Esophagus squamous epithelium (tissue), 5 donors: Measurements from ENCODE around the gene ASMTL. TPM values are rescaled to one million over a fixed set of nuclear protein-coding genes. Genes with fewer than 3 reads are reported as not detected.

Experiments used
- DNase-seq: peaks from one replicate; lab custom pipeline; 2025; lab: John Stamatoyannopoulos, UW
- H3K27ac ChIP-seq, 4 donors: fragments of 200-600 bp; sonication (generic); one replicate each; pipeline ENCODE4 v1.5.1; 2016 to 2019; ENCODE audit warnings: mild to moderate bottlenecking in 1 of 4
- H3K27me3 ChIP-seq, 4 donors: fragments of 200-600 bp; sonication (generic); 1 replicate in 3 of 4; 2 replicates in 1 of 4; pipeline versions ENCODE4 v1.5.1 to v1.6.0; 2017 to 2021; ENCODE audit warnings: antibody characterized with exemption in 1 of 4
- H3K36me3 ChIP-seq, 3 donors: fragments of 200-600 bp; sonication (generic); one replicate each; pipeline ENCODE4 v1.5.1; 2016 to 2019
- H3K4me1 ChIP-seq, 3 donors: fragments of 200-600 bp; sonication (generic); one replicate each; pipeline ENCODE4 v1.5.1; 2017 to 2019
- H3K4me3 ChIP-seq, 4 donors: fragments of 200-600 bp; sonication (generic); 1 replicate in 3 of 4; 2 replicates in 1 of 4; pipeline ENCODE4 v1.5.1; 2016 to 2019; ENCODE audit warnings: mild to moderate bottlenecking in 2 of 4, moderate library complexity in 1 of 4
- H3K9me3 ChIP-seq, 3 donors: fragments of 200-600 bp; sonication (generic); one replicate each; pipeline ENCODE4 v1.5.1; 2016 to 2019
- POLR2A ChIP-seq, 4 donors: fragments of 450-650 bp; IDR thresholded peaks; one replicate each; pipeline ENCODE4 v1.6.1; 2017; ENCODE audit warnings: antibody characterized with exemption in 4 of 4, mild to moderate bottlenecking in 4 of 4, moderate library complexity in 3 of 4
- WGBS, 2 donors: methylation state at CpG; one replicate each; pipeline ENCODE4 v1.1.5; 2018; 5-methylcytosine and 5-hydroxymethylcytosine counted together
- intact Hi-C: fragments of 100-400 bp; cut with DNase I; formaldehyde crosslinking; loops from one replicate; pipeline ENCODE4 v1.15.0; 2022
- total RNA-seq, 4 donors: library from RNA; depleted of rRNA; stranded (reverse); fragments of >200 nt; gene quantifications; one replicate each; pipeline ENCODE4 v1.1.0, GENCODE V29; 2016
- TF ChIP-seq, protein P1 (sequence below), 6 experiments: fragments of 450-650 bp in 4 of 6; fragments of 200-600 bp in 2 of 6; sonication (generic) in 2 of 6; IDR thresholded peaks; one replicate each; pipeline ENCODE4 v1.5.1; 2016 to 2019; ENCODE audit warnings: antibody characterized with exemption in 6 of 6, mild to moderate bottlenecking in 4 of 6, moderate library complexity in 4 of 6
- donor health status: DM: yes; HTN: yes; CAD: no.

The ASMTL gene
- total RNA-seq, 4 donors from 2014 or later: 4.4 to 21.4 (median 11.1) TPM

DNA sequence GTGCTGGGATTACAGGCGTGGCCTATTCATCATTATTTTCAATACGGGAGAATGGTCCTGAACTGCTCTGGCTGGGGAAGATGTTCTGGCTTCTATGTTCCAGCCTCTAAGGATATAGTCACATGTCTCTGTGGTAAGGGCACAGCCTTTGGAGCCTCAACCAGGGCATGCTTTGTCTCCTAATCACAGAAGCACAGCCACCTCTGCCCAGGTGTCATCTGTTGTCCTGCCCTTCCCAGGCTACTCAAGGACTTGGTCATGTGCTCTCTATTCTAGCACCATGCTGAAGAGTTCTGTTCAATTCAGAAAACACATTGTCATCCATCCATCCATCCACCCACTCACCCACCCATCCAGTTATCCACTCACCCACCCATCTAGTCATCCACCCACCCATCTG, 29.5 kb downstream of the ASMTL start:
- TF ChIP-seq, protein P1, sequence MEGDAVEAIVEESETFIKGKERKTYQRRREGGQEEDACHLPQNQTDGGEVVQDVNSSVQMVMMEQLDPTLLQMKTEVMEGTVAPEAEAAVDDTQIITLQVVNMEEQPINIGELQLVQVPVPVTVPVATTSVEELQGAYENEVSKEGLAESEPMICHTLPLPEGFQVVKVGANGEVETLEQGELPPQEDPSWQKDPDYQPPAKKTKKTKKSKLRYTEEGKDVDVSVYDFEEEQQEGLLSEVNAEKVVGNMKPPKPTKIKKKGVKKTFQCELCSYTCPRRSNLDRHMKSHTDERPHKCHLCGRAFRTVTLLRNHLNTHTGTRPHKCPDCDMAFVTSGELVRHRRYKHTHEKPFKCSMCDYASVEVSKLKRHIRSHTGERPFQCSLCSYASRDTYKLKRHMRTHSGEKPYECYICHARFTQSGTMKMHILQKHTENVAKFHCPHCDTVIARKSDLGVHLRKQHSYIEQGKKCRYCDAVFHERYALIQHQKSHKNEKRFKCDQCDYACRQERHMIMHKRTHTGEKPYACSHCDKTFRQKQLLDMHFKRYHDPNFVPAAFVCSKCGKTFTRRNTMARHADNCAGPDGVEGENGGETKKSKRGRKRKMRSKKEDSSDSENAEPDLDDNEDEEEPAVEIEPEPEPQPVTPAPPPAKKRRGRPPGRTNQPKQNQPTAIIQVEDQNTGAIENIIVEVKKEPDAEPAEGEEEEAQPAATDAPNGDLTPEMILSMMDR (IDR thresholded peaks at IDR 0.05): no peak
- TF ChIP-seq POLR2A (IDR thresholded peaks at IDR 0.05): no peak
- WGBS, 2 donors: 50 to 70% methylated on average over 2 of the region's 2 CpGs
- DNase-seq: no peak

DNA sequence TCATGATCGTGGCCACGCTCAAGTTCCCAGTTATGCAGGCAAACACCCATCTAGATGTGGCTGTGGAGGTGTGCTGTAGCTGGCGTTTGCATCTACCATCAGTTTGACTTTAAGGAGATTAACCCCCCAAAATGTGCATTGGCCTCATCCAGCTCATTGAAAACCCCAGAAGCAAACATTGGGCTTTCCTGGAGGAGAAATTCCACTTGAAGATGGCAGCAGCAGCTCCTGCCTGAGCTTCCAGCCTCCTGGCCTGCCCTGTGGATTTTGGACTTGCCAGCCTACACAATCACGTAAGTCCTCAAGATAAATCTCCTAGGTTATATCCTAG, 30.6 kb downstream of the ASMTL start:
- Histone ChIP-seq H3K4me3 (no peak overlapping the region), H3K4me1 (no peaks in the 10 kb centered on the region), H3K9me3 (peaks cover 0 to 36% (median 11%) of the 10 kb centered on the region in 3 donors), H3K27ac (no peak overlapping the region), H3K27me3 (no peaks in the 10 kb centered on the region), H3K36me3 (peaks cover 8 to 80% (median 9%) of the 10 kb centered on the region in 3 donors)
- no peak for DNase-seq
- TF ChIP-seq, protein P1 (IDR thresholded peaks at IDR 0.05): no peak
- no peak for TF ChIP-seq POLR2A (IDR thresholded peaks at IDR 0.05)
- intact Hi-C loops: no loop called here
- 100% methylated on average over 3 to 4 of the region's 4 CpGs for WGBS, 2 donors

More for the DNA sequence above, 29.5 kb downstream of the ASMTL start:
- no peak overlapping the region for H3K4me3 ChIP-seq
- intact Hi-C loops: no loop called here
- H3K9me3 ChIP-seq: peaks cover 0 to 31% (median 11%) of the 10 kb centered on the region in 3 donors
- no peaks in the 10 kb centered on the region for H3K27me3 ChIP-seq
- H3K27ac ChIP-seq: no peak overlapping the region
- H3K36me3 ChIP-seq: peaks cover 10 to 83% (median 12%) of the 10 kb centered on the region in 3 donors
- H3K4me1 ChIP-seq: no peaks in the 10 kb centered on the region

DNA sequence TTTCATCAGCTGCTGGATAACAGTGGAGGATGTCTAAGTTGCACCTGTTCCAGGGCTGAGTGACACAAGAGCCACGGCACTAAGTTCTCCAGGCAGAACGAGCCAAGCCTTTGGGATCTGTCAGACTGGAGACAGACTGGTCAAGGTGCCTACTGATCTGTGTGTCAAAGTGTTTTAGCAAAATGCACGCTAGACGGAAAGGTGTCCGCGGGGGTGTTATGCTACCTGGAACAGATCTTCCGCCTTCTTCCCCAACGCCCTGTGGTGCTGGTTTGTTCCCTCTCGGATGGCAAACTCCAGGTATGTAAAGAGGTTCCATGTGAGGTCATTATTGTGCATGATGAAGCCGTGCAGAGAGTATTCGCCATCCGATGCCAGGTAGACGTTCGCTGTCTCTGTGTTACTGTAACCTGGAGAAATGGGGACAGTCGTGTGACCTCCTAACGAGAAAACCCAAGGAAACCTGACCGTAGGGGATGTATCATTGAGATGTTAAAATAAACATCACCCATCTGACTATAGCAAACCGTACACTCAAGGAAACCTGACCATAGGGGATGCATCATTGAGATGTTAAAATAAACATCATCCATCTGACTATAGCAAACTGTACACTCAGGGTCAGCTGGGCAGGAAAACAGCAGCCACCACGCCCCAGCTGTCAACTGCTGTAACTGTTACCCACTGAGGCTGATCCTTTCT, 31.1 kb downstream of the ASMTL start:
- Histone ChIP-seq H3K36me3 (peaks cover 8 to 84% (median 9%) of the 10 kb centered on the region in 3 donors), H3K27me3 (no peaks in the 10 kb centered on the region), H3K27ac (no peak overlapping the region), H3K9me3 (peaks cover 0 to 36% (median 11%) of the 10 kb centered on the region in 3 donors), H3K4me1 (no peaks in the 10 kb centered on the region), H3K4me3 (no peak overlapping the region)
- 93 to 97% methylated on average over 18 of the region's 19 CpGs for WGBS, 2 donors
- TF ChIP-seq, protein P1 (IDR thresholded peaks at IDR 0.05): no peak
- TF ChIP-seq POLR2A (IDR thresholded peaks at IDR 0.05): no peak
- intact Hi-C loops: no loop called here
- no peak for DNase-seq

DNA sequence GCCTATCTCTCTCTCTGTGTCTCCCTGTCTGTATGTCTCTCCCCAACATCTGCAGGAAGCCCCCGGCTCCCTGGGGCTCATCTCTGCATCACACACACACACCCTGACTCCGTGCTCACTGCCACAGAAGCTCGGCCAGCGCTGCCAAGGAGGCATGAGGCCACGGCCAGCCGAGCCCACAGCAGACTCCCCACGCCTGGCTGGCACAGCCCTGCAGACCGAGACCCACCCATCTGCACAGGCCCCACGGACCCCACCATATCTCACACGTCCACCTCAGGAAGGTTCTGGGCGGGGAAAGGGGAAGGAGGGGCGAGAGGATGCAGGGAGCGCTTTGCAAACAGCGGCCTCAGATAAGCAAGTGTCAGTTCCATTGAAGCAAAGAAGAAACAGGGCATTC, 32.3 kb downstream of the ASMTL start:
- H3K27me3 ChIP-seq: no peaks in the 10 kb centered on the region
- H3K27ac ChIP-seq: no peak overlapping the region
- intact Hi-C loops: no loop called here
- TF ChIP-seq, protein P1 (IDR thresholded peaks at IDR 0.05): no peak
- TF ChIP-seq POLR2A (IDR thresholded peaks at IDR 0.05): no peak
- H3K4me1 ChIP-seq: no peaks in the 10 kb centered on the region
- peaks cover 0 to 36% (median 11%) of the 10 kb centered on the region in 3 donors for H3K9me3 ChIP-seq
- no peak for DNase-seq
- no peak overlapping the region for H3K4me3 ChIP-seq
- WGBS, 2 donors: 63 to 81% methylated on average over 4 to 12 of the region's 14 CpGs
- H3K36me3 ChIP-seq: peaks cover 7 to 84% (median 9%) of the 10 kb centered on the region in 3 donors

DNA sequence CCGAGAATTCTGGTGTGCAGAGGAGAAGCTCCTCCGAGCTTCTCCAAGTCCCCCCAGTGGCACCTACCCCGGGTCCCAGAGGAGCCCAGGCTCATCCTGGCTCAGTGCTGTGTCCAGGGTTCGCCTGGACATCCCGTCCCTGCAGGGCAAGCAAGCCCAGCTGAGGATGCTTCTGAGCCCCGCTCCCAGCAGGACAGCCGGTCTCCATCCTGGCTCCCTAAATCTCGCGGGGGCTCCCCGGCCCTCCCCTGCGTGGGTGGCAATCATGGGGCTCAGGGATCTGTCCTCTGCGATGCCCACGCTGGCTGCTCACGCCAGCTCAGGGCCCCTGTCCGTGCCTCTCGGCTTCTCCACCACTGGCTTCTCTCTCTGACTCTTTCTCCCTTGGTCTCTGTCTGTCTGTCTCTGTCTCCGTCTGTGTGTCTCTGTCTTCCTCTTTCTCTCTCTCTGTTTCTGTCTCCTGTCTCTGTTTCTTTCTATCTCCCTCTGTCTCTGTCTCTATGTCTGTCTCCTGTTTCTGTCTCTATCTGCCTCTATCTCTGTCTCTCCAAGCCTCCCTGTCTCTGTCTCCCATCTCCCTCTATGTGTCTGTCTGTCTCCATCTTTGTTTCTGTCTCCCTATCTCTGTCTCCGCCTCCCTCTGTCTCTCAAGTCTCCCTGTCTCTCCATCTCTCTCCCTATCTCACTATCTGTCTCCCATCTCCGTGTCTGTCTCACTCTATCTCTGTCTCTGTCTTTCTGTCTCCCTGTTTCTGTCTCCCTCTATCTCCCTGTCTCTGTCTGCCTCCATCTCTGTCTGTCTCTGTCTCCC, 33.0 kb downstream of the ASMTL start:
- WGBS, 2 donors: 86 to 90% methylated on average over 9 to 12 of the region's 19 CpGs
- TF ChIP-seq, protein P1 (IDR thresholded peaks at IDR 0.05): no peak
- no peak for TF ChIP-seq POLR2A (IDR thresholded peaks at IDR 0.05)
- peaks cover 4 to 79% (median 9%) of the 10 kb centered on the region in 3 donors for H3K36me3 ChIP-seq
- DNase-seq: no peak
- H3K27ac ChIP-seq: no peak overlapping the region
- peaks cover 0 to 36% (median 11%) of the 10 kb centered on the region in 3 donors for H3K9me3 ChIP-seq
- H3K4me1 ChIP-seq: no peaks in the 10 kb centered on the region
- intact Hi-C loops: no loop called here
- H3K27me3 ChIP-seq: no peaks in the 10 kb centered on the region
- H3K4me3 ChIP-seq: no peak overlapping the region
